Gastroesophageal sphincter (tissue), 4 donors: ENCODE results near the gene CCDC92. TPM values are rescaled to one million over a fixed set of nuclear protein-coding genes. Genes with fewer than 3 reads are reported as not detected.

Experiments
- ATAC-seq: fragments of 150-250 bp; one replicate; pipeline ENCODE4 v1.9.1; 2016; ENCODE audit warnings: mild to moderate bottlenecking, moderate library complexity
- H3K27ac ChIP-seq, 4 donors: fragments of 200-600 bp; sonication (generic) in 3 of 4; 1 replicate in 3 of 4; 2 replicates in 1 of 4; pipeline ENCODE4 v1.5.1; 2016 to 2019
- H3K27me3 ChIP-seq: fragments of 200-600 bp; sonication (generic); one replicate; pipeline ENCODE4 v1.5.1; 2019
- H3K36me3 ChIP-seq, 2 donors: fragments of 200-600 bp; sonication (generic); one replicate each; pipeline ENCODE4 v1.5.1; 2019; ENCODE audit warnings: control low read depth in 1 of 2
- H3K4me1 ChIP-seq, 3 donors: fragments of 200-600 bp; sonication (generic); 1 replicate in 2 of 3; 2 replicates in 1 of 3; pipeline ENCODE4 v1.5.1; 2016 to 2019; ENCODE audit warnings: control low read depth in 2 of 3
- H3K4me3 ChIP-seq, 2 donors: fragments of 200-600 bp; sonication (generic); one replicate each; pipeline ENCODE4 v1.5.1; 2019; ENCODE audit warnings: mild to moderate bottlenecking in 1 of 2, moderate library complexity in 1 of 2
- H3K9me3 ChIP-seq, 3 donors: fragments of 200-600 bp; sonication (generic); one replicate each; pipeline ENCODE4 v1.5.1; 2017 to 2019; ENCODE audit warnings: control low read depth in 2 of 3
- EP300 ChIP-seq: sonication (generic); formaldehyde crosslinking; IDR thresholded peaks from one replicate; pipeline ENCODE4 v1.6.1; 2017; ENCODE audit warnings: antibody characterized with exemption, mild to moderate bottlenecking
- POLR2A ChIP-seq, 2 donors: fragments of 450-650 bp; IDR thresholded peaks; one replicate each; pipeline ENCODE4 v1.6.1; 2017; ENCODE audit warnings: antibody characterized with exemption in 2 of 2, mild to moderate bottlenecking in 2 of 2, moderate library complexity in 1 of 2
- POLR2AphosphoS5 ChIP-seq: sonication (generic); formaldehyde crosslinking; IDR thresholded peaks from one replicate; pipeline ENCODE4 v1.6.1; 2017; ENCODE audit warnings: antibody characterized with exemption
- WGBS, 2 donors: methylation state at CpG; one replicate each; pipeline ENCODE4 v1.1.5; 2018; ENCODE audit warnings: low coverage in 1 of 2; 5-methylcytosine and 5-hydroxymethylcytosine counted together
- total RNA-seq, 4 donors: library from RNA; depleted of rRNA; stranded (reverse); fragments of >200 nt; gene quantifications; one replicate each; pipeline ENCODE4 v1.1.0, GENCODE V29; 2016
- TF ChIP-seq, protein P1 (sequence below), 4 experiments: fragments of 200-600 bp in 2 of 4; fragments of 450-650 bp in 2 of 4; sonication (generic) in 1 of 4; IDR thresholded peaks; one replicate each; pipeline ENCODE4 v1.5.1; 2017 to 2019; ENCODE audit warnings: antibody characterized with exemption in 4 of 4, mild to moderate bottlenecking in 2 of 4, moderate library complexity in 2 of 4

Gene CCDC92
- total RNA-seq, 4 donors from 2014 or later, result 26.2 to 74.3 (median 34.2) TPM

DNA sequence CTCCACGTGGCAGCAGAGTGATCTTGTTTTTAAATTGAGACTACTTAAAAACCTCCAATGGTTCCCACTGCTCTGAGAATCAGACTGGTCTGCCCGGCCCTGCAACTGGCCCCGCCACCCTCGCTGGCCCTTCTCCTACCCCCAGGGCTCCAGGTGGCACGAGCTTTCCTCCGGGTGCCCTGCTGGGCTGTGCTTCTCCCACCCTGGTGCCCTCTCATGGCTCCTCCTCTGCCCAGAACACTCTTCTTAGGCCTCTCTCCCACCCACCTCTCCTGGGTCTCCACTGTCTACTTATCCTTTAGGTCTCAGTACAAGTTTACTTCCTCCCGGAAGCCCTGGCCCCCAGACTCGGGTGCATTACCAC is 26.5 kb downstream of the CCDC92 start:
- no peak overlapping the region for H3K27ac ChIP-seq
- H3K9me3 ChIP-seq, result no peaks in the 10 kb centered on the region
- H3K27me3 ChIP-seq, result no peaks in the 10 kb centered on the region
- ATAC-seq, result no peak
- peaks cover 0 to 32% (median 0%) of the 10 kb centered on the region in 3 donors for H3K4me1 ChIP-seq
- TF ChIP-seq, protein P1, sequence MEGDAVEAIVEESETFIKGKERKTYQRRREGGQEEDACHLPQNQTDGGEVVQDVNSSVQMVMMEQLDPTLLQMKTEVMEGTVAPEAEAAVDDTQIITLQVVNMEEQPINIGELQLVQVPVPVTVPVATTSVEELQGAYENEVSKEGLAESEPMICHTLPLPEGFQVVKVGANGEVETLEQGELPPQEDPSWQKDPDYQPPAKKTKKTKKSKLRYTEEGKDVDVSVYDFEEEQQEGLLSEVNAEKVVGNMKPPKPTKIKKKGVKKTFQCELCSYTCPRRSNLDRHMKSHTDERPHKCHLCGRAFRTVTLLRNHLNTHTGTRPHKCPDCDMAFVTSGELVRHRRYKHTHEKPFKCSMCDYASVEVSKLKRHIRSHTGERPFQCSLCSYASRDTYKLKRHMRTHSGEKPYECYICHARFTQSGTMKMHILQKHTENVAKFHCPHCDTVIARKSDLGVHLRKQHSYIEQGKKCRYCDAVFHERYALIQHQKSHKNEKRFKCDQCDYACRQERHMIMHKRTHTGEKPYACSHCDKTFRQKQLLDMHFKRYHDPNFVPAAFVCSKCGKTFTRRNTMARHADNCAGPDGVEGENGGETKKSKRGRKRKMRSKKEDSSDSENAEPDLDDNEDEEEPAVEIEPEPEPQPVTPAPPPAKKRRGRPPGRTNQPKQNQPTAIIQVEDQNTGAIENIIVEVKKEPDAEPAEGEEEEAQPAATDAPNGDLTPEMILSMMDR (IDR thresholded peaks at IDR 0.05), result no peak
- no peak for TF ChIP-seq POLR2AphosphoS5
- no peak for TF ChIP-seq POLR2A (IDR thresholded peaks at IDR 0.05)
- no peak for TF ChIP-seq EP300
- peaks cover 0 to 51% of the 10 kb centered on the region in 2 donors for H3K36me3 ChIP-seq
- H3K4me3 ChIP-seq, result no peak overlapping the region
- WGBS, 2 donors, result 78 to 90% methylated on average over 8 of the region's 8 CpGs

DNA sequence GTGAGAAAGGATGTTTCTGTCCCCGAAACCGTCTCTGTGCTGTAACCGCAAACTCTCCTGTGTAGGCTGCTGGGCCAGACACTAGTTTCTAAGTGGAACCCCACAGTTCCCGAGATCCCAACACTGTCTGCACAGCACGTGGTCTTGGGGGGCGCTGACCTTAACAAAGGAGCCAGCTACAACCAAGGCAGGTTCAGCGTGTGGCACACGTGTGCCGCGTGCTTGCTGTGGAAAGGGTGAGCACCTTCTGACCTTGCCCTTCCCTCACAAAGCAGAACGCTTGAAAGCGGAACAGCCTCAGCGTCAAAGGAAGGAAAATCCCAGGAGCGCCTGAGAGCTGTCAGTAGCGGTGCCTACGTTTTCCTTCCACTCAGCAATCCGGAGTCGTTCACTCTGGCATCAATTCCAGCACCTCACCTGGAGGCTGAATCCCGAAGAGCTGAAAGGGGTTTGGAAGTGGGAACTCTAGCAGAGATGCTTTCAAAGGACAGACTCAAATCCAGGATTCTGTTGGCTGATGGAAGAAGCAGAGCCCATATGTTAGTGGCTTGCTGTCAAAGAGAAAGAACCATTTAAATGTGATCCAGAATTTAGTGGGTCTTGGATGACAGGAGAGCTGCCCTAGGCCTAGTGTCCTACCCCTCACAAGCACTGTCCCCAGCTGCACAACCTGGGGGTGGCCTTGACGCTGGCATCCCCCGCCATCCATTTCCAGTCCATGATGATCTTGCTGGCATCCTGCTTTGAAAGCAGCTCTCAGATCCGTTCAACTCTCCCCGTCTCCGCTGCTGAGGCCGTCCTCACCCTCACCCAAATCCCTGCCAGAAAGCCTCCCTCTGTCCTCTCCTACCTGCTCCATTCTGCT is 27.1 kb downstream of the CCDC92 start:
- 75 to 79% methylated on average over 6 to 10 of the region's 25 CpGs for WGBS, 2 donors
- H3K27ac ChIP-seq, result no peak overlapping the region
- H3K4me1 ChIP-seq, result peaks cover 0 to 26% (median 0%) of the 10 kb centered on the region in 3 donors
- H3K4me3 ChIP-seq, result no peak overlapping the region
- no peaks in the 10 kb centered on the region for H3K9me3 ChIP-seq
- H3K36me3 ChIP-seq, result peaks cover 0 to 57% of the 10 kb centered on the region in 2 donors
- no peaks in the 10 kb centered on the region for H3K27me3 ChIP-seq
- ATAC-seq, result no peak
- TF ChIP-seq POLR2A (IDR thresholded peaks at IDR 0.05) (no peak), POLR2AphosphoS5 (no peak)

DNA sequence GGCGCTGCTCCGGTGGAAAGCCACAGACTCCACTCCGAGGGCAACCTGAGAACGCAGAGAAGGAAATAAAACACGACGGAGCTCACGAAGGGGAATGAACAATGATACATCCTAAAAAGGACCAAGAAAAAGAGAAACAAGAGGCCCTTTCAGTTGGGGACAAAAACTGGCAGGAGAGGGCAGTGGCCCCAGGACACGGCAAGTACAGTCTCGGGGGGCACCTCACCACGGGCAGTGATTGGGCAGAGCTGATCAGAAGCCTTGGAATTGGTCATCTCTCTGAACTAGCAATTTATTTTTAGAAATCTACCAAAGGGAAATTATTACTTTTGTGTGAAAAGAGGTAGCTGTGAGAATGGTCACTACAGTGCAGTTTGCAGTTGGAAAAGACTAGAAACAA is 27.9 kb downstream of the CCDC92 start:
- no peaks in the 10 kb centered on the region for H3K9me3 ChIP-seq
- H3K4me1 ChIP-seq, result peaks cover 0 to 18% (median 0%) of the 10 kb centered on the region in 3 donors
- no peak overlapping the region for H3K27ac ChIP-seq
- ATAC-seq, result no peak
- H3K36me3 ChIP-seq, result peaks cover 0 to 63% of the 10 kb centered on the region in 2 donors
- no peak for TF ChIP-seq POLR2A (IDR thresholded peaks at IDR 0.05)
- TF ChIP-seq POLR2AphosphoS5, result no peak
- TF ChIP-seq, protein P1 (IDR thresholded peaks at IDR 0.05), result no peak
- no peak for TF ChIP-seq EP300
- H3K4me3 ChIP-seq, result no peak overlapping the region
- 84 to 90% methylated on average over 4 to 10 of the region's 10 CpGs for WGBS, 2 donors
- no peaks in the 10 kb centered on the region for H3K27me3 ChIP-seq

DNA sequence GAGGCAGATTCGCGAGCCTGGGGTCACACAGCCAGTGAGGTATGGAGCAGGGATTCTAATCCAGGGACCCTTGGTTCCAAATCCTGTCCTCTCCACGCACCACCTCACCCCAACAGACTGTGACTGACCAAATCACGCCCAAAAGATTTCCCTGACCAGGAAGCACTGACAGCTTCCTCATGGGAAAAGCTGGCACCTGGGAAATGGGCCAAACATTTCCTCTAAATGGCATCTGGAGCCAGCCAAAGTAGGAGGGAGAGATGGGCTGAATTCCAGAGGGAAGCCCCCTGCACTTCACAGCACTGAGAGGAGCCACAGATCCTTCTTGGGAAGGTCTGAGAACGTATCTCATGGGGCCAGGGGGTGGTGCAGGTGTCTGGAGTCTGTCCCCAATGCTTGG is 28.8 kb downstream of the CCDC92 start:
- Histone ChIP-seq H3K27me3 (no peaks in the 10 kb centered on the region), H3K9me3 (no peaks in the 10 kb centered on the region), H3K4me1 (peaks cover 0 to 18% (median 0%) of the 10 kb centered on the region in 3 donors), H3K36me3 (peaks cover 0 to 71% of the 10 kb centered on the region in 2 donors), H3K27ac (no peak overlapping the region), H3K4me3 (no peak overlapping the region)
- no peak for TF ChIP-seq POLR2AphosphoS5
- TF ChIP-seq EP300, result no peak
- TF ChIP-seq, protein P1 (IDR thresholded peaks at IDR 0.05), result no peak
- TF ChIP-seq POLR2A (IDR thresholded peaks at IDR 0.05), result no peak
- WGBS, 2 donors, result 63% methylated on average over 1 of the region's 5 CpGs; no CpG with 5 or more reads in 1 of the 2 donors
- no peak for ATAC-seq

DNA sequence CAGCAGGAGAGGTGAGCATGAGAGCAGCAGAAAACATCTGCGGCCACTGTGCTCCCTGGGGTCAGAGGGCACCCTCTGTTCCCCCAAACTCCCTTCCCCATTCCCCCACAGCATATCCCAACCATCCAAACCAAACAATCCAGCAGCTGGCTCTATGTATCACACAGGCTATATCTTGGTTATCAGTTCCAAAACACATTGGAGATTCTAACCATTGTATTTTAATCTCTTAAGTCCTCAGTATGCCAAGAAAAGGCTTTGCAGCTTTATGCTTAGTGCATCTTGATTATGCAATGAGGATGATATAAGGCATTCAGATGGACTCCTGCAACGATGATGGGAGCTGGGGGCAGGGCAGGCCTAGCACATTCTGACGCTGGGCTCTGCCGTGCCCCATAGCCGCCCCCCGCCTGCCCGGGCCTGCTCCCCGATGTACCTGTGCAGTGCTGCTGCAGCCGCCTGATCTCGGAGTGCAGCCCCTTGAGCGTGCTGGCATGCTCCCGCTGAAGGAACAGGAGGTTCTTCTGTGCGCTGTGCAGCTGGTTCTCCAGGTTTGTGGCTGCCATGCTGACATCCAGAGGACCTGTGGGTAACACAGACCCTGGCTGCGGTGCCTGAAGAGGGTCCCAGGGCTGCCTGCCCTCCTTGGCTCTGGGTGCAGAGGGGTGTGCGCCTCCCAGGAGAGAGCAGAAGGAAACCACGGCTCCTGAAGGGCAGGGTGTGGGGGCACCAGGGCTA is 29.6 kb downstream of the CCDC92 start:
- no peak for ATAC-seq
- no peaks in the 10 kb centered on the region for H3K9me3 ChIP-seq

More for the DNA sequence above, 29.6 kb downstream of the CCDC92 start:
- Histone ChIP-seq H3K4me1 (peaks cover 0 to 18% (median 0%) of the 10 kb centered on the region in 3 donors), H3K36me3 (peaks cover 0 to 78% of the 10 kb centered on the region in 2 donors), H3K27ac (no peak overlapping the region), H3K4me3 (no peak overlapping the region), H3K27me3 (no peaks in the 10 kb centered on the region)
- TF ChIP-seq POLR2A (IDR thresholded peaks at IDR 0.05), result no peak
- TF ChIP-seq POLR2AphosphoS5, result no peak
- TF ChIP-seq, protein P1 (IDR thresholded peaks at IDR 0.05), result no peak
- TF ChIP-seq EP300, result no peak
- WGBS, 2 donors, result 98 to 100% methylated on average over 1 to 7 of the region's 16 CpGs
